ENCODE measurements around the gene SEMA5B. TPM values are rescaled to one million over a fixed set of nuclear protein-coding genes. Genes with fewer than 3 reads are reported as not detected.

The SEMA5B gene
- total RNA-seq, 3 donors from 2014 or later: 0.15 to 0.33 (median 0.32) TPM

DNA sequence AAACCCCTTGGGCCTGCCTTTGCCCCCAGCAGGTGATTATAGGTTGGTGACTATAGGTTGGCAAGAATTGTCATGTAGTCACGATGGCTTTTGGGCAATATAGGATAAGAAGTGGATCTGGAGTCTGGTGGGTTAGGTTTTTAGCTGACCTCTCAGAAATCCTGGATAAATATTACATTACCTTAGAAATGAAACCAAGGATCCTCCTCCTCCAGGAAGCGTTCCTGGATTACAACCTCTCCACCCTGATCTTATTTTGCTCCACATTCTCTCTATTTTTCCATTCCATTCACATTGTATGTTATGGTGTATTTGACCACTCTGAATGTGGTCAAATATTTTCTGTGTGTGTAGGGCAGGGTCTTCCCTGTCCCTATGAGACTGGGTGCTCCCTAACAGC is 82.3 kb downstream of the SEMA5B start:
- TF ChIP-seq POLR2AphosphoS5 (IDR thresholded peaks at IDR 0.05) (no peak), CTCF (IDR thresholded peaks at IDR 0.05) (no peak), POLR2A (IDR thresholded peaks at IDR 0.05) (no peak)
- H3K4me3 ChIP-seq: no peak overlapping the region
- no peak overlapping the region for H3K27ac ChIP-seq
- H3K36me3 ChIP-seq: no peaks in the 10 kb centered on the region
- H3K9me3 ChIP-seq: no peaks in the 10 kb centered on the region
- no peaks in the 10 kb centered on the region for H3K27me3 ChIP-seq
- intact Hi-C loops (cut with DNase I; ENCODE audit: low total_unique reads): no loop called here
- no peak for DNase-seq (ENCODE audit: low spot score in 2 of 2)
- no peaks in the 10 kb centered on the region for H3K4me1 ChIP-seq

- no peak for DNase-seq (ENCODE audit: low spot score in 2 of 2)
- H3K9me3 ChIP-seq: no peaks in the 10 kb centered on the region
- no peaks in the 10 kb centered on the region for H3K4me1 ChIP-seq
- no peak overlapping the region for H3K27ac ChIP-seq
- no peak for TF ChIP-seq POLR2A (IDR thresholded peaks at IDR 0.05)
- TF ChIP-seq CTCF (IDR thresholded peaks at IDR 0.05): no peak
- TF ChIP-seq POLR2AphosphoS5 (IDR thresholded peaks at IDR 0.05): no peak
- H3K27me3 ChIP-seq: no peaks in the 10 kb centered on the region
- H3K36me3 ChIP-seq: no peaks in the 10 kb centered on the region
- intact Hi-C loops (cut with DNase I; ENCODE audit: low total_unique reads): no loop called here
- H3K4me3 ChIP-seq: no peak overlapping the region
Measured at GRCh38 chr3:122944671-122945161, 82.8 kb downstream of the SEMA5B start.

- TF ChIP-seq CTCF (IDR thresholded peaks at IDR 0.05): no peak
- TF ChIP-seq POLR2AphosphoS5 (IDR thresholded peaks at IDR 0.05): no peak
- no peak for TF ChIP-seq POLR2A (IDR thresholded peaks at IDR 0.05)
- Histone ChIP-seq H3K4me1 (no peaks in the 10 kb centered on the region), H3K4me3 (no peak overlapping the region), H3K36me3 (no peaks in the 10 kb centered on the region), H3K27ac (no peak overlapping the region), H3K27me3 (no peaks in the 10 kb centered on the region), H3K9me3 (no peaks in the 10 kb centered on the region)
- intact Hi-C loops (cut with DNase I; ENCODE audit: low total_unique reads): no loop called here
- DNase-seq (ENCODE audit: low spot score in 2 of 2): no peak
Measured at GRCh38 chr3:122943828-122944190, 83.8 kb downstream of the SEMA5B start.

- no peaks in the 10 kb centered on the region for H3K27me3 ChIP-seq
- no peak overlapping the region for H3K4me3 ChIP-seq
- peak; percentile 31 to 57 for DNase-seq (ENCODE audit: low spot score in 2 of 2)
- H3K9me3 ChIP-seq: no peaks in the 10 kb centered on the region
- no peaks in the 10 kb centered on the region for H3K4me1 ChIP-seq
- TF ChIP-seq POLR2AphosphoS5 (IDR thresholded peaks at IDR 0.05) (no peak), POLR2A (IDR thresholded peaks at IDR 0.05) (no peak), CTCF (IDR thresholded peaks at IDR 0.05) (peak; percentile 41 to 75 (median 75))
- no peak overlapping the region for H3K27ac ChIP-seq
- intact Hi-C loops (cut with DNase I; ENCODE audit: low total_unique reads): no loop called here
- H3K36me3 ChIP-seq: no peaks in the 10 kb centered on the region
Measured at GRCh38 chr3:122942937-122943827, 84.4 kb downstream of the SEMA5B start.

DNA sequence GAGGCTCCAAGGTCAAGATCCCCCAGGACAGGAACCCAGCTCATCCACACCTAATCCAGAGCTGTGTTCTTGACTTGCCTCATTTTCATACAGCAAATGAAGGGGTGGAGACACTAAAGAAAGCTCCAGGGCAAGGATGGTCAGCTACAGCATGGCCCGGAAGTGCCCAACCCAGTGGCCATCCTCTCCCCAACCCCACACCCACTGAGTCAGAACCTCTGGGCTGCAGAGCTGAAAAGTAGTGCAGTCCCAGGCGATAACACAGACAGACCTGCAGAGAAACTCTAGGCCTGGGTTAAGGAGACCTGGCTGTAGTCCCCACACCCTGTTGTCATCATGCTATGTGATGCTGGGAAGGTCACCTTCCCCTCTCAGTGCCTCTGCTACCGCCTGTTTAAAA is 85.3 kb downstream of the SEMA5B start:
- intact Hi-C loops (cut with DNase I; ENCODE audit: low total_unique reads): no loop called here
- no peak for DNase-seq (ENCODE audit: low spot score in 2 of 2)
- H3K27ac ChIP-seq: no peak overlapping the region
- no peak for TF ChIP-seq POLR2A (IDR thresholded peaks at IDR 0.05)
- TF ChIP-seq CTCF (IDR thresholded peaks at IDR 0.05): no peak
- TF ChIP-seq POLR2AphosphoS5 (IDR thresholded peaks at IDR 0.05): no peak
- no peaks in the 10 kb centered on the region for H3K9me3 ChIP-seq
- H3K36me3 ChIP-seq: no peaks in the 10 kb centered on the region
- no peaks in the 10 kb centered on the region for H3K4me1 ChIP-seq
- no peak overlapping the region for H3K4me3 ChIP-seq
- no peaks in the 10 kb centered on the region for H3K27me3 ChIP-seq

All from breast epithelium (tissue), 4 donors.